ENCODE measurements around the gene NUP62CL. TPM values are rescaled to one million over a fixed set of nuclear protein-coding genes. Genes with fewer than 3 reads are reported as not detected.

Gene NUP62CL
- total RNA-seq (2016; rRNA removed; fragmentation: Illumina TruSeq; extraction: Trizol) (5.5 and 5.8 TPM in 2 replicates), polyA plus RNA-seq (2011; rRNA removed) (3.7 and 4.2 TPM in 2 replicates), polyA minus RNA-seq (2011; rRNA and poly(A)+ RNA removed; ENCODE audit: low replicate concordance) (3.1 and 30.7 TPM in 2 replicates), Bru-seq, nascent RNA (percentile 35 among the genes with signal in this experiment), BruChase-seq, experiment 1, labeled RNA remaining after a 6-hour chase (percentile 26 among the genes with signal in this experiment), BruChase-seq, experiment 2, labeled RNA remaining after a 2-hour chase (percentile 32 among the genes with signal in this experiment)
- total RNA-seq (2016; cell fraction: cytosol; rRNA removed; fragmentation: Illumina TruSeq; extraction: Trizol; ENCODE audit: low read depth), result 4.6 and 4.8 TPM in 2 replicates
- 3.5 and 6.0 TPM in 2 replicates for total RNA-seq (2016; cell fraction: insoluble cytoplasmic fraction; rRNA removed; fragmentation: Illumina TruSeq; extraction: Trizol)
- 1.3 and 1.4 TPM in 2 replicates for total RNA-seq (2016; cell fraction: membrane; rRNA removed; fragmentation: Illumina TruSeq; extraction: Trizol)
- 12.7 and 17.5 TPM in 2 replicates for total RNA-seq (2016; cell fraction: nucleus; rRNA removed; fragmentation: Illumina TruSeq; extraction: Trizol)
- polyA plus RNA-seq (2011; cell fraction: cytosol; rRNA removed), result 0.91 and 1.1 TPM in 2 replicates
- polyA plus RNA-seq (2011; cell fraction: nucleus; rRNA removed), result 11.2 and 15.6 TPM in 2 replicates
- 1.2 and 2.4 TPM in 2 replicates for polyA plus RNA-seq (2012)
- polyA plus RNA-seq (2016; cell fraction: cytosol; fragmentation: Illumina TruSeq; extraction: Trizol; ENCODE audit: low read depth), result 0.11 and 0.40 TPM in 2 replicates
- 5.2 and 5.4 TPM in 2 replicates for polyA plus RNA-seq (2016; cell fraction: insoluble cytoplasmic fraction; fragmentation: Illumina TruSeq; extraction: Trizol; ENCODE audit: low read depth)
- polyA plus RNA-seq (2016; cell fraction: membrane; fragmentation: Illumina TruSeq; extraction: Trizol; ENCODE audit: low read depth), result 0.22 and 0.34 TPM in 2 replicates
- polyA plus RNA-seq (2016; cell fraction: nucleus; fragmentation: Illumina TruSeq; extraction: Trizol; ENCODE audit: insufficient read depth, low read depth), result 9.2 and 12.6 TPM in 2 replicates
- polyA minus RNA-seq (2011; cell fraction: cytosol; rRNA and poly(A)+ RNA removed), result 1.8 TPM in 1 of 2 replicates, not detected in the other
- 13.2 and 15.2 TPM in 2 replicates for polyA minus RNA-seq (2011; cell fraction: nucleus; rRNA and poly(A)+ RNA removed)
- long read RNA-seq, experiment 1, partial matches to known transcripts, result 0 of 4 reads
- long read RNA-seq, experiment 1, other reads (novel, unspliced or antisense), result 4 of 4 reads
- long read RNA-seq, experiment 2, result 0 reads

- H3K4me2 ChIP-seq (ENCODE audit: low read depth, low read length), result peak within 1 kb of the TSS; percentile 80
- peak within 1 kb of the TSS; percentile 54 for H2AFZ ChIP-seq (ENCODE audit: low read length)
- POLR2A ChIA-PET, result no interaction called here
- peak within 1 kb of the TSS; percentile 60 for H3K9ac ChIP-seq (ENCODE audit: insufficient read depth, low read depth, low read length)
- intact Hi-C loops (cut with micrococcal nuclease; ENCODE audit: unreplicated experiment) (no loop called here), in situ Hi-C loops (cut with HindIII; ENCODE audit: extremely low pct_ligation_motif_present, low pct_unique_long_range_greater_than_20kb) (no loop called here)
- ATAC-seq (peak; percentile 98), DNase-seq (ENCODE audit: low spot score) (peak; percentile 81), FAIRE-seq (peak; percentile 87)
- CTCF ChIA-PET (ENCODE audit: low intra/inter-chr PET ratio, low total read pairs), result no interaction called here
- H3K36me3 ChIP-seq (replicated peaks in 1 of 2; ENCODE audit: control insufficient read depth in 1 of 2, insufficient read depth in 2 of 2, low read length in 2 of 2), result no peaks in the 10 kb centered on the region
- no peaks in the 10 kb centered on the region for H3K27me3 ChIP-seq (ENCODE audit: control insufficient read depth in 1 of 2, insufficient read depth in 2 of 2, low read length in 2 of 2)
- H3K9me3 ChIP-seq (ENCODE audit: low read length), result no peaks in the 10 kb centered on the region
- peak within 1 kb of the TSS; percentile 49 for H3K27ac ChIP-seq (ENCODE audit: extremely low read length, insufficient read depth, low read length)
- peak within 1 kb of the TSS; percentile 52 to 76 (median 53) for H3K4me3 ChIP-seq (replicated peaks in 1 of 3; ENCODE audit: insufficient read depth in 1 of 3, low read depth in 2 of 3, low read length in 3 of 3)
- H3K4me1 ChIP-seq (ENCODE audit: insufficient read depth, low read length), result peaks cover 5% of the 10 kb centered on the region
- 0% methylated on average over 3 of the region's 66 CpGs for WGBS (ENCODE audit: low lambda C conversion rate)
- no peaks in the 10 kb centered on the region for H3K79me2 ChIP-seq (ENCODE audit: insufficient read depth, low read length)
- TSS peak; percentile 76 for BruUV-seq (replicated peaks)
- no peaks in the 10 kb centered on the region for H4K20me1 ChIP-seq (ENCODE audit: insufficient read depth, low read length)
- TF ChIP-seq ZNF709 (CRISPR knock-in tag; IDR thresholded peaks at IDR 0.05), result no peak
- no peak for TF ChIP-seq MED1 (CRISPR knock-in tag; IDR thresholded peaks at IDR 0.05)
- peak; percentile 65; the same call in 1 of the 2 replicates for TF ChIP-seq ZXDC (CRISPR knock-in tag; IDR thresholded peaks at IDR 0.05)
- no peak for TF ChIP-seq ZNF781 (CRISPR knock-in tag; IDR thresholded peaks at IDR 0.05; ENCODE audit: borderline replicate concordance, not compliant biosample characterization)
- no peak for TF ChIP-seq ERF (CRISPR knock-in tag; IDR thresholded peaks at IDR 0.05)
- TF ChIP-seq ZMYM4 (CRISPR knock-in tag; IDR thresholded peaks at IDR 0.05), result peak; percentile 91
- TF ChIP-seq SAP130 (CRISPR knock-in tag; IDR thresholded peaks at IDR 0.05; ENCODE audit: low read depth), result peak; percentile 58; the same call in 1 of the 2 replicates
- 0 out of 3 replicates have a peak, but pooled peaks have one; percentile 22 for TF ChIP-seq MXI1 (IDR thresholded peaks at IDR 0.05; ENCODE audit: borderline replicate concordance, low read depth, low read length)
- no peak for TF ChIP-seq HDAC2 (CRISPR knock-in tag; IDR thresholded peaks at IDR 0.05)
- peak; percentile 19; the same call in 1 of the 2 replicates for TF ChIP-seq ZNF574 (CRISPR knock-in tag; IDR thresholded peaks at IDR 0.05)
- TF ChIP-seq HDAC1 (CRISPR knock-in tag; IDR thresholded peaks at IDR 0.05), result peak; percentile 52; the same call in 1 of the 2 replicates
- TF ChIP-seq PAX8 (CRISPR knock-in tag; IDR thresholded peaks at IDR 0.05; ENCODE audit: borderline replicate concordance), result no peak
- TF ChIP-seq ZNF10 (CRISPR knock-in tag; IDR thresholded peaks at IDR 0.05; ENCODE audit: borderline replicate concordance, low read depth), result no peak
Measured at GRCh38 chrX:107205770-107206696, at the start of gene NUP62CL, which contains the start of gene DNAAF6. Gene NUP62CL, minus strand, starts transcription at chrX:107206433. Its CDS starts 31,287 bp downstream, at chrX:107175146. Gene DNAAF6, plus strand, starts transcription at chrX:107206611. Its CDS starts 6,265 bp downstream, at chrX:107212876.

All from HepG2 (cell line).